K562 (cell line): ENCODE data around the gene SHISA3. TPM values are rescaled to one million over a fixed set of nuclear protein-coding genes. Genes with fewer than 3 reads are reported as not detected.

ENCODE experiments used
- ATAC-seq: fragments of 200-7000 bp; cut with Tn5 transposase; 3 replicates; pipeline ENCODE4 v1.9.1; 2020; ENCODE audit warnings: moderate library complexity
- BruUV-seq: library from RNA; stranded (reverse); fragments of 400-500 nt; replicated peaks from 2 replicates; lab custom pipeline; 2021; lab: Mats Ljungman, UMichigan
- CTCF ChIA-PET: fragments of 300-600 bp; formaldehyde crosslinking; extraction: SDS; loops from one replicate; lab custom pipeline; 2021; ENCODE audit warnings: low intra/inter-chr PET ratio; lab: Yijun Ruan, JAX
- POLR2A ChIA-PET: fragments of 300-600, 350-650 bp; sonication (Branson Sonifier 250); formaldehyde crosslinking; extraction: SDS; loops from one replicate; lab custom pipeline; 2021; ENCODE audit warnings: antibody characterized with exemption, inconsistent platforms; lab: Yijun Ruan, JAX
- DNase-seq, 4 experiments: peaks; one replicate each; pipeline versions ENCODE4 v3.0.0 to v3.0.0-alpha.2; 2011 to 2018; ENCODE audit warnings: low spot score in 3 of 4, mixed read lengths in 3 of 4; ENCODE audit errors: extremely low read depth in 1 of 4
- FAIRE-seq: peaks from 2 replicates; lab custom pipeline; 2011; peaks lifted over from hg19 to GRCh38; lab: Jason Lieb, UNC
- H2AFZ ChIP-seq: 2 replicates; pipeline ENCODE4 v1.6.0; 2011; ENCODE audit warnings: low read depth, low read length, control low read depth, inconsistent platforms
- H3K27ac ChIP-seq: fragments of 200-600 bp; 3 replicates; pipeline ENCODE4 v1.8.0; 2011; ENCODE audit warnings: low read depth, mild to moderate bottlenecking, control low read depth, inconsistent platforms, low read length, moderate library complexity, mixed read lengths; ENCODE audit errors: extremely low read depth
- H3K27me3 ChIP-seq, 2 experiments: fragments of 300-600 bp in 1 of 2; 2 replicates in 1 of 2; 3 replicates in 1 of 2; pipeline versions ENCODE4 v1.6.0 to v1.8.0; 2011; ENCODE audit warnings: inconsistent platforms in 2 of 2, low read length in 2 of 2, mild to moderate bottlenecking in 1 of 2, mixed read lengths in 1 of 2, moderate library complexity in 1 of 2; ENCODE audit not compliant: control insufficient read depth in 2 of 2, insufficient read depth in 2 of 2
- H3K36me3 ChIP-seq: fragments of 300-600 bp; 3 replicates; pipeline ENCODE4 v1.8.0; 2011; ENCODE audit warnings: mild to moderate bottlenecking, low read length, inconsistent platforms; ENCODE audit not compliant: control insufficient read depth, insufficient read depth
- H3K4me1 ChIP-seq, 2 experiments: fragments of 200-600 bp in 1 of 2; replicated peaks in 1 of 2; 2 replicates in 1 of 2; 3 replicates in 1 of 2; pipeline versions ENCODE4 v1.5.1 to v1.8.0; 2011; ENCODE audit warnings: inconsistent platforms in 2 of 2, low read length in 2 of 2, mild to moderate bottlenecking in 1 of 2, mixed read lengths in 1 of 2, moderate library complexity in 1 of 2; ENCODE audit not compliant: control insufficient read depth in 2 of 2, insufficient read depth in 2 of 2
- H3K4me2 ChIP-seq: 2 replicates; pipeline ENCODE4 v1.6.1; 2011; ENCODE audit warnings: low read length, control low read depth, inconsistent platforms, mixed read lengths; ENCODE audit not compliant: insufficient read depth
- H3K4me3 ChIP-seq: fragments of 200-600 bp; sonication (generic), shearing (Covaris generic); 2 replicates; pipeline ENCODE4 v1.5.1; 2016; ENCODE audit warnings: control low read depth, inconsistent platforms
- H3K79me2 ChIP-seq: fragments of 200-600 bp; 3 replicates; pipeline ENCODE4 v1.8.0; 2011; ENCODE audit warnings: low read length, inconsistent platforms; ENCODE audit not compliant: control insufficient read depth, insufficient read depth
- H3K9ac ChIP-seq, 2 experiments: 2 replicates each; pipeline versions ENCODE4 v1.6.0 to v1.6.1; 2011; ENCODE audit warnings: low read depth in 2 of 2, low read length in 2 of 2, control low read depth in 1 of 2, inconsistent platforms in 1 of 2, mild to moderate bottlenecking in 1 of 2, mixed read lengths in 1 of 2; ENCODE audit not compliant: insufficient read depth in 1 of 2
- H3K9me1 ChIP-seq: one replicate; pipeline ENCODE4 v1.6.0; 2011; ENCODE audit warnings: inconsistent platforms, mild to moderate bottlenecking, low read length, moderate library complexity; ENCODE audit not compliant: control insufficient read depth, insufficient read depth
- H3K9me3 ChIP-seq: replicated peaks from 2 replicates; pipeline ENCODE4 v1.5.1; 2011; ENCODE audit warnings: low read depth, low read length, inconsistent platforms; ENCODE audit not compliant: control insufficient read depth, insufficient read depth
- H4K20me1 ChIP-seq: replicated peaks from 2 replicates; pipeline ENCODE4 v1.6.1; 2011; ENCODE audit warnings: low read length, inconsistent platforms, mixed read lengths; ENCODE audit not compliant: control insufficient read depth, insufficient read depth
- HES1 ChIP-seq: fragments of 450-650 bp; IDR thresholded peaks from 2 replicates; pipeline ENCODE4 v1.6.1; 2016; ENCODE audit warnings: low read depth, mild to moderate bottlenecking, moderate library complexity
- ILF3 ChIP-seq: fragments of 450-650 bp; IDR thresholded peaks from 2 replicates; pipeline ENCODE4 v1.6.1; 2018; ENCODE audit warnings: antibody characterized with exemption, mild to moderate bottlenecking, moderate library complexity, borderline replicate concordance
- PPARD ChIP-seq: fragments of 250-450 bp; sonication (Bioruptor Pico); IDR thresholded peaks from 2 replicates; pipeline ENCODE4 v1.8.0; 2022; ENCODE audit warnings: inconsistent platforms, mild to moderate bottlenecking, moderate library complexity
- ZKSCAN3 ChIP-seq: fragments of 250-450 bp; sonication (Bioruptor Pico); IDR thresholded peaks from 2 replicates; pipeline ENCODE4 v1.4.0; 2020
- ZNF311 ChIP-seq: fragments of 250-450 bp; sonication (Bioruptor Pico); IDR thresholded peaks from 2 replicates; pipeline ENCODE4 v1.4.0; 2020; ENCODE audit warnings: mild to moderate bottlenecking, moderate library complexity
- in situ Hi-C: fragments of 300-500 bp; cut with MboI; formaldehyde crosslinking; loops from 4 replicates; pipeline ENCODE4 v1.15.0; 2018; ENCODE audit warnings: inconsistent platforms, mixed read lengths
- intact Hi-C: fragments of 100-400 bp; cut with micrococcal nuclease; formaldehyde crosslinking; loops from 2 replicates; pipeline ENCODE4 v1.14.2; 2022
- polyA plus RNA-seq, 8 experiments: library from polyadenylated mRNA; depleted of rRNA in 4 of 8; stranded (reverse) in 5 of 8; unstranded in 3 of 8; fragments of >200 nt; fragmentation: Nextera tagmentation in 2 of 8; fragmentation: Illumina TruSeq in 1 of 8; extraction: Ambion mirVana in 2 of 8; extraction: Trizol in 1 of 8; gene quantifications; 2 replicates each; pipeline versions ENCODE4 v1.2.1 to v1.2.3, GENCODE V29; 2011 to 2014; ENCODE audit warnings: inconsistent platforms in 1 of 8, missing spikeins in 1 of 8
- total RNA-seq, 7 experiments: library from RNA; depleted of rRNA in 6 of 7; stranded (reverse); fragments of >200 nt in 6 of 7; fragmentation: Illumina TruSeq in 2 of 7; extraction: Trizol in 2 of 7; gene quantifications; 2 replicates each; pipeline versions ENCODE4 v1.2.1 to v1.2.3, GENCODE V29; 2011 to 2021; ENCODE audit warnings: low replicate concordance in 1 of 7
- TF ChIP-seq, protein P1 (sequence below): sonication (generic); formaldehyde crosslinking; IDR thresholded peaks from 2 replicates; pipeline ENCODE4 v1.8.0; 2022; ENCODE audit warnings: mild to moderate bottlenecking, missing genetic modification reagents
- TF ChIP-seq, protein P2 (sequence below): IDR thresholded peaks from 2 replicates; pipeline ENCODE4 v1.6.1; 2016; ENCODE audit warnings: missing genetic modification characterization, missing compliant biosample characterization

Gene SHISA3
- total and polyA plus RNA-seq, 9 of the 15 experiments (the other 6 are each of a cell fraction or from before 2014, with no cell fraction given) = not detected

DNA sequence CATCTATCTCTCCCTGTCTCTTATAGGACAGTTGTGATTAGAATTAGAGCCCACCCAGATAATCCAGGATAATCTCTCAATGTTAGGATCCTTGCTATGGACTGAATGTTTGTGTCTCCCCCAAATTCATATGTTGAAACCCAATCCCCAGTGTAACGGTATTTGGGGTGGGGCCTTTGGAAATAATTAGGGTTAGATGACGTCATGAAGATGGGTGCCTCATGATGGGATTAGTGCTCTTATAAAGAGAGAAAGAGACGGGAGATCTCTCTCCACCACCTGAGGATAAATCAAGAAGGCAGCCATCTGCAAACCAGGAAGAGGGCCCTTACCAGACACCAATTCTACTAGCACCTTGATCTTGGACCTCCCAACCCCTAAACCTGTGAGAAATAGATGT lies 33.7 kb upstream of the SHISA3 start (continued):
- no peak for TF ChIP-seq HES1
- no peak for TF ChIP-seq ZNF311 (CRISPR knock-in tag)
- no peak for TF ChIP-seq ZKSCAN3
- TF ChIP-seq PPARD (CRISPR knock-in tag) = no peak
- no peak for TF ChIP-seq ILF3
- TF ChIP-seq, all 486 proteins: peak for 0

DNA sequence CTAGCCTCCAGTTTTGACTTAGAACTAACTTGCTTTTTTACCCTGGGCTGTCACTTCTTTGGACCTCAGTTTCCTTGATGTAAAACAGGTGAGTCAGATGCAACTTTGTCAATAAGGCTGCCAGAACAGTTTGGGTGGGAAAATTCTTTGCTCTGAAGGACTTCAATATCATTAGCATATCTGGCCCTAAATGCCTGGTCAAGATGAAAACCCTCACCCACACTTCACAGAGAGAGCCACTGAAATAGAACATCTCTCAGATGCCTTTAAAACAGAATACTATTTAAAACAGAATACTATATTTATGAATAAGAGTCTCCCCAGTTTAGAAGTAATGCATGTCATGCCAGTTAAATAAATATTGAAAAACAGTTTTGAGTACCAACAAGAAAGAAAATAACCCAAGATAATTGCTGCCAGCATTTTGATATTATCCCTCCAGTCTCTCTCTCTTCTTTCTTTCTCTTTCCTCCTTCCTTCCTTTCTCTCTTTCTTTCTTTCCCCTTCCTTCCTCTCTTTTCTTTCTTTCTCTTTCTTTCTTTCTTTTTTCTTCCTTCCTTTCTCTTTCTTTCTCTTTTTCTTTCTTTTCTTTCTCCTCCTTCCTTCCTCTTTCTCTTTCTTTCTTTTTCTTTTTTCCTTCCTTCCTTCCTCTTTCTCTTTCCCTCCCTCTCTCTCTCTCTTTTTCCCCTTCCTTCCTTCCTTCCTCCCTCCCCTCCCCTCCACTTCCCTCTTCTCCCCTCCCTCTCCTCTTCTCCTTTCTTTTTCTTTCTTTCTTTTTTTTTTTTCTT lies 32.8 kb upstream of the SHISA3 start:
- H4K20me1 ChIP-seq = no peaks in the 10 kb centered on the region
- no peak overlapping the region for H3K27ac ChIP-seq
- intact Hi-C loops = no loop called here
- ATAC-seq (no peak), FAIRE-seq (no peak), DNase-seq (no peak)
- H3K4me1 ChIP-seq = no peaks in the 10 kb centered on the region
- no peaks in the 10 kb centered on the region for H3K36me3 ChIP-seq
- POLR2A ChIA-PET = no interaction called here
- H3K4me3 ChIP-seq = no peak overlapping the region
- H3K4me2 ChIP-seq = no peak overlapping the region
- TF ChIP-seq, protein P1, sequence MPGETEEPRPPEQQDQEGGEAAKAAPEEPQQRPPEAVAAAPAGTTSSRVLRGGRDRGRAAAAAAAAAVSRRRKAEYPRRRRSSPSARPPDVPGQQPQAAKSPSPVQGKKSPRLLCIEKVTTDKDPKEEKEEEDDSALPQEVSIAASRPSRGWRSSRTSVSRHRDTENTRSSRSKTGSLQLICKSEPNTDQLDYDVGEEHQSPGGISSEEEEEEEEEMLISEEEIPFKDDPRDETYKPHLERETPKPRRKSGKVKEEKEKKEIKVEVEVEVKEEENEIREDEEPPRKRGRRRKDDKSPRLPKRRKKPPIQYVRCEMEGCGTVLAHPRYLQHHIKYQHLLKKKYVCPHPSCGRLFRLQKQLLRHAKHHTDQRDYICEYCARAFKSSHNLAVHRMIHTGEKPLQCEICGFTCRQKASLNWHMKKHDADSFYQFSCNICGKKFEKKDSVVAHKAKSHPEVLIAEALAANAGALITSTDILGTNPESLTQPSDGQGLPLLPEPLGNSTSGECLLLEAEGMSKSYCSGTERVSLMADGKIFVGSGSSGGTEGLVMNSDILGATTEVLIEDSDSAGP (CRISPR knock-in tag) = no peak
- TF ChIP-seq, protein P2, sequence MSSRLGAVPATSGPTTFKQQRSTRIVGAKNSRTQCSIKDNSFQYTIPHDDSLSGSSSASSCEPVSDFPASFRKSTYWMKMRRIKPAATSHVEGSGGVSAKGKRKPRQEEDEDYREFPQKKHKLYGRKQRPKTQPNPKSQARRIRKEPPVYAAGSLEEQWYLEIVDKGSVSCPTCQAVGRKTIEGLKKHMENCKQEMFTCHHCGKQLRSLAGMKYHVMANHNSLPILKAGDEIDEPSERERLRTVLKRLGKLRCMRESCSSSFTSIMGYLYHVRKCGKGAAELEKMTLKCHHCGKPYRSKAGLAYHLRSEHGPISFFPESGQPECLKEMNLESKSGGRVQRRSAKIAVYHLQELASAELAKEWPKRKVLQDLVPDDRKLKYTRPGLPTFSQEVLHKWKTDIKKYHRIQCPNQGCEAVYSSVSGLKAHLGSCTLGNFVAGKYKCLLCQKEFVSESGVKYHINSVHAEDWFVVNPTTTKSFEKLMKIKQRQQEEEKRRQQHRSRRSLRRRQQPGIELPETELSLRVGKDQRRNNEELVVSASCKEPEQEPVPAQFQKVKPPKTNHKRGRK (tag) = peak; percentile 91
- H3K79me2 ChIP-seq = no peaks in the 10 kb centered on the region
- no peaks in the 10 kb centered on the region for H3K9me1 ChIP-seq
- H3K27me3 ChIP-seq = no peaks in the 10 kb centered on the region
- H3K9ac ChIP-seq = no peak overlapping the region
- no TSS peak for BruUV-seq
- H3K9me3 ChIP-seq = no peaks in the 10 kb centered on the region
- in situ Hi-C loops = no loop called here
- H2AFZ ChIP-seq = no peak overlapping the region
- CTCF ChIA-PET = interaction anchor here (0.6 kb wide), 1 partner anchor 1592 kb away, joined by 3 read pairs; no protein-coding TSS in a partner anchor
